Activated T-helper 1 cell treated with anti-CD3 and anti-CD28 coated beads, Interleukin-12 subunit alpha, Interleukin-12 subunit beta, Interleukin-2, Interleukin-4 antibody, amounts not matched to agents 30 ng/mL and 10 ng/mL and 1 ng/mL, durations not matched to agents 14 hours and 24 hours and 36 hours (primary cell): ENCODE measurements around the gene DGCR2. TPM values are rescaled to one million over a fixed set of nuclear protein-coding genes. Genes with fewer than 3 reads are reported as not detected.
"Not testable (repeated sequence)": the region's sequence is repeated elsewhere in the genome, so short reads cannot be mapped to it uniquely, and the experiment has no call there.

ENCODE experiments used
- DNase-seq: peaks from one replicate; pipeline ENCODE4 v3.0.0; 2021; ENCODE audit warnings: low spot score
- H3K27ac Mint-ChIP-seq: one replicate; pipeline ENCODE4 v1.8.0; 2021; ENCODE audit warnings: mild to moderate bottlenecking, mixed read lengths
- H3K27me3 Mint-ChIP-seq: one replicate; pipeline ENCODE4 v1.8.0; 2022; ENCODE audit warnings: mild to moderate bottlenecking, moderate library complexity, mixed read lengths; ENCODE audit not compliant: insufficient read depth
- H3K36me3 Mint-ChIP-seq: one replicate; pipeline ENCODE4 v1.8.0; 2021; ENCODE audit warnings: low read depth, mixed read lengths
- H3K4me1 Mint-ChIP-seq: one replicate; pipeline ENCODE4 v1.8.0; 2021; ENCODE audit warnings: low read depth, mixed read lengths
- H3K4me3 Mint-ChIP-seq: one replicate; pipeline ENCODE4 v1.8.0; 2021; ENCODE audit warnings: mild to moderate bottlenecking, moderate library complexity, mixed read lengths
- H3K9me3 Mint-ChIP-seq: one replicate; pipeline ENCODE4 v1.8.0; 2021; ENCODE audit warnings: mixed read lengths
- intact Hi-C: fragments of 100-400 bp; cut with micrococcal nuclease; formaldehyde crosslinking; loops from one replicate; pipeline ENCODE4 v1.15.1; 2024
- total RNA-seq: library from RNA; stranded (reverse); gene quantifications from 2 replicates; pipeline ENCODE4 v1.2.3, GENCODE V29; 2022

The DGCR2 gene
- total RNA-seq, 1 donor from 2014 or later = 23.2 TPM

GRCh38 chr22:18991138-18991432 lies 131.1 kb downstream of the DGCR2 start:
- intact Hi-C loops = no loop called here
- Mint-ChIP-seq H3K27ac (no peak overlapping the region), H3K9me3 (no peaks in the 10 kb centered on the region), H3K4me1 (no peaks in the 10 kb centered on the region), H3K27me3 (peaks cover 3% of the 10 kb centered on the region), H3K4me3 (no peak overlapping the region), H3K36me3 (no peaks in the 10 kb centered on the region)
- no peak for DNase-seq

DNA sequence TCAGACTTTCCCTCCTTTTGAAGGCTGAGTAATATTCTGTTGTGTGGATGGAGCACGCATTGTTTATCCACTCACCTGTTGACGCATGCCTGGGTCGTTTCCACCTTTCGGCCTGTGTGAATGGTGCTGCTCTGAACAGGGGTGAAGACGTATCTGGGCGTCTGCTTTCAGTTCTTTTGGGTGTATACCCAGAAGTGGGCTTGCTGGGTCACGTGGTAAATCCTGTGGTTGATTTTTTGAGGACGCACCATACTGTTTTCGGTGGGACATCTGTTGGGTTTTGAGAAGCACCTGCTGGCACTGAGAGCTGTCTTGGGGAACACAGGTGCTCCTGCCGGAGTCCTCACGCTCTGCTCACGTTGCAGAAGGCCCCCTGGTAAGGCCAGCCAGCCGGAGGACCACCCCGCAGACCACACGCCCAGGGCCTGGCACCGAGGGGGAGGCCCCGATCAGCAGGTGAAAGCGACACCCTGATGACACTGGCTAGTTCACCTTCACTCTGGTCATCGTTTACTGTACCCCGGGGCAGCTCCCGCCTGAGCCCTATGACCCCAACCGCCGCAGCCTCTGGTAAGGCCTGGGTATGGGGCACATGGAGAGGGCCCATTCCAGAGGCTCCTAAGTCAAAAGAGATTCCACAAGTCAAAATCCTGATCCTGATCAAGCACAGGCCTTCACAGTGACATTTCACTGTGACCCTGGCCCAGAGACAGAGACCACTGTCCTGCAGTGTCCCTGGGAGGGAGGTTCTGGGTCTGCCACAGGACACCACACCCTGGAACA lies 131.7 kb downstream of the DGCR2 start:
- no peaks in the 10 kb centered on the region for H3K36me3 Mint-ChIP-seq
- DNase-seq = no peak
- intact Hi-C loops = no loop called here
- H3K4me3 Mint-ChIP-seq = no peak overlapping the region
- peaks cover 3% of the 10 kb centered on the region for H3K27me3 Mint-ChIP-seq
- no peak overlapping the region for H3K27ac Mint-ChIP-seq
- H3K9me3 Mint-ChIP-seq = no peaks in the 10 kb centered on the region
- H3K4me1 Mint-ChIP-seq = no peaks in the 10 kb centered on the region

DNA sequence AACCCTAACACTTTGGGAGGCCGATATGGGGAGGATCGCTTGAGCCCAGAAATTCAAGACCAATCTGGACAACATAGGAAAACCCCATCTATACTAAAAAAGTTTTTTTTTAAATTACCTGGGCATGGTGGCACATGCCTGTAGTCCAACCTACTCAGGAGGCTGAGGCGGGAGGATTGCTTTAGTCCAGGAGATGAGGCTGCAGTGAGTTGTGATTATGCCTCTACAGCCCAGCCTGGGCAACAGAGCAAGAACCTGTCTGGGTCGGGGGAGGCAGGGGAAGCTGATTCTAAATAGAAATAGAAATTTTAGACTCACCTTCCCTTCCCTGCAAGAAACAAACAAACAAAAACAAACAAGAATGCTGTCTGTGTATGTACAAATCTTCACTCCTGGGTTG lies 133.3 kb downstream of the DGCR2 start:
- H3K27ac Mint-ChIP-seq = no peak overlapping the region
- no peaks in the 10 kb centered on the region for H3K4me1 Mint-ChIP-seq
- no peaks in the 10 kb centered on the region for H3K9me3 Mint-ChIP-seq
- H3K36me3 Mint-ChIP-seq = no peaks in the 10 kb centered on the region
- no peak overlapping the region for H3K4me3 Mint-ChIP-seq
- intact Hi-C loops = no loop called here
- no peak for DNase-seq
- H3K27me3 Mint-ChIP-seq = peaks cover 4% of the 10 kb centered on the region

GRCh38 chr22:18987765-18988164 lies 134.4 kb downstream of the DGCR2 start:
- intact Hi-C loops = no loop called here
- no peaks in the 10 kb centered on the region for H3K36me3 Mint-ChIP-seq
- H3K9me3 Mint-ChIP-seq = no peaks in the 10 kb centered on the region
- no peaks in the 10 kb centered on the region for H3K4me1 Mint-ChIP-seq
- H3K4me3 Mint-ChIP-seq = no peak overlapping the region
- H3K27me3 Mint-ChIP-seq = peaks cover 4% of the 10 kb centered on the region
- no peak for DNase-seq
- H3K27ac Mint-ChIP-seq = no peak overlapping the region

DNA sequence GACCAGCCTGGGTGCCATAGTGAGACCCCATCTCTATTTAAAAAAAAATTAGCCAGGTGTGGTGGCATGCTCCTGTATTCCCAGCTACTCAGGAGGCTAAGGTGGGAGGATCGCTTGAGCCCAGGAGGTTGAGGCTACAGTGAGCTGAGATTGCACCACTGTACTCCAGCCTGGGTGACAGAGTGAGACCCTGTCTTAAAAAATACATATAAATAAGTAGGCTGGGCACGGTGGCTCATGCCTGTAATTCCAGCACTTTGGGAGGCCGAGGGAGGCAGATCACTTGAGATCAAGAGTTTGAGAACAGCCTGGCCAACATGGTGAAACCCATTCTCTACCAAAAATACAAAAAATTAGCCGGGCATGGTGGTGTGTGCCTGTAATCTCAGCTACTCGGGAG lies 135.1 kb downstream of the DGCR2 start:
- H3K4me3 Mint-ChIP-seq, H3K36me3 Mint-ChIP-seq, intact Hi-C loops, DNase-seq, H3K4me1 Mint-ChIP-seq, H3K27me3 Mint-ChIP-seq, H3K27ac Mint-ChIP-seq, H3K9me3 Mint-ChIP-seq: not testable (repeated sequence)

Other genes with a start within 250 kb of the DGCR2 start
- 0.71 and 1.1 TPM in 2 replicates for gene DGCR6, start 216.1 kb downstream of the DGCR2 start, total RNA-seq
- gene PRODH, start 186.1 kb downstream of the DGCR2 start, total RNA-seq = 1.0 and 1.2 TPM in 2 replicates
- gene TSSK2, start 8.9 kb upstream of the DGCR2 start, total RNA-seq = not detected in 2 replicates
- gene ESS2, start 22.2 kb upstream of the DGCR2 start, total RNA-seq = 20.8 and 22.8 TPM in 2 replicates
- gene GSC2, start 27.9 kb upstream of the DGCR2 start, total RNA-seq = 0.26 TPM in 1 of 2 replicates, not detected in the other
- gene SLC25A1, start 56.3 kb upstream of the DGCR2 start, total RNA-seq = 31.7 and 34.0 TPM in 2 replicates
- gene CLTCL1, start 169.3 kb upstream of the DGCR2 start, total RNA-seq = 0.64 and 0.73 TPM in 2 replicates